GM18505 (cell line): ENCODE data around the gene UTP11.
A peak's percentile ranks its signal among the peaks of the same experiment; 100 is the strongest.
"Not testable (repeated sequence)": the region's sequence is repeated elsewhere in the genome, so short reads cannot be mapped to it uniquely, and the experiment has no call there.

Source experiments
- ATAC-seq: cut with Tn5 transposase; IDR thresholded peaks from one replicate; pipeline ENCODE4 v1.9.1; 2021; ENCODE audit not compliant: unreplicated experiment
- POLR2A ChIP-seq: IDR thresholded peaks from 4 replicates; pipeline ENCODE4 v1.6.1; 2011; ENCODE audit warnings: borderline replicate concordance; ENCODE audit not compliant: insufficient read depth, insufficient read length; ENCODE audit errors: extremely low read depth

UTP11 gene, protein sequence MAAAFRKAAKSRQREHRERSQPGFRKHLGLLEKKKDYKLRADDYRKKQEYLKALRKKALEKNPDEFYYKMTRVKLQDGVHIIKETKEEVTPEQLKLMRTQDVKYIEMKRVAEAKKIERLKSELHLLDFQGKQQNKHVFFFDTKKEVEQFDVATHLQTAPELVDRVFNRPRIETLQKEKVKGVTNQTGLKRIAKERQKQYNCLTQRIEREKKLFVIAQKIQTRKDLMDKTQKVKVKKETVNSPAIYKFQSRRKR

DNA sequence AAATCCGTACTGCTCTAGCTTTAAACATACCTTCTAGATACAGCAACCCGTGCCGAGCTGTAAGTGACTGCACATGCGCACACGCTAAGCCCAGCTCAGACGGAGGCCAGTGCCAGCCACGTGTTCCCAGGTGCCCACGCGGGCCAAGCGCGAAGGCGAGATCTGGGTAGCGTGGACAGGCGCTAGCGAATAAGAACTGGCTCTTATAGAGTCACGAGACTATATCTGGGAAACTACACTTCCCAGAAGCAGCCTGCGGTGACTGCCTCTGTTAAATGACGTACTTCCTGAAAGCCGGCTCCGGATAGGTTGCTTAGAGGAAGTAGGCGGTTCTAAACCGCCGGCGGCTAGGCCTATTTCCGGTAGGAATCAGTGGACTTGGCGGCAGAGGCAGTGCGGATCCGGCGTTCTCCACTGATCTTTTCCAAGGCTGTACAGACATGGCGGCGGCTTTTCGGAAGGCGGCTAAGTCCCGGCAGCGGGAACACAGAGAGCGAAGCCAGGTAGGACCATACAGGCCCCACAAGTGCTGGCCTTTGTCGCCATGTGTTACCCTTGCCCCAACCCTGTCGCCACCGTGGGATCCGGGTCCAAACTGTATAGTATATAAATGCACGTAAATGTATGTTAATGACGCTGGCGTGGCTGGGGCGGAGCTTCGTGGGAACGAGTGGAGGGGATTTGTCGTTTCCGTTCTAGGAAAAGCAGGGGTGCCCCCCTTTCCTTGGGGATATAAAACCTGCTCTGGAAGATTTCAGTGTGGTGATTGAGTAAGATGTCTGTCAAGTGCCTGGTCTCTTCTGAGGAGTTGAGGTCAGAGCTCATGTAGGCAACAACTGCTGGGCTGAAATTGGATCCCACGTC is at the start of gene UTP11:
UTP11 (plus strand) TSS at position 372 of the 864 bp plus-strand sequence; CDS start at position 441, 69 bp downstream.
- peak; percentile 86 for TF ChIP-seq POLR2A
- peak; percentile 85 for ATAC-seq

DNA sequence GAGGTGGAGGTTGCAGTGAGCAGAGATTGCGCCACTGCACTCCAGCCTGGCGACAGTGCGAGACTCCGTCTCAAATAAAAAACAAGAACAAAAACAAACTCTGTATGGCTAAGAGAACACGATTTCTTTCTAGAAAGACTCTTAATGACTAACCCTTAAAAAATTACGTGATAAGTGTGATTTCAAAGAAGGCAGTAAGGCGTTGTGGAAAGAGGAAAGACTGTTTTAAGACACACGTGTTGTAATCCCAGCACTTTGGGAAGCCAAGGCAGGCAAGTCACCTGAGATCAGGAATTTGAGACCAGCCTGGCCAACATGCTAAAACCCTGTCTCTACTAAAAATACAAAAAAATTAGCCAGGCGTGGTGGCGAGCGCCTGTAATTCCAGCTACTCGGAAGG is 48.4 kb upstream of the UTP11 start:
- ATAC-seq: not testable (repeated sequence)

GRCh38 chr1:37965301-37965700 is 47.2 kb upstream of the UTP11 start:
- ATAC-seq: no peak
- no peak for TF ChIP-seq POLR2A

DNA sequence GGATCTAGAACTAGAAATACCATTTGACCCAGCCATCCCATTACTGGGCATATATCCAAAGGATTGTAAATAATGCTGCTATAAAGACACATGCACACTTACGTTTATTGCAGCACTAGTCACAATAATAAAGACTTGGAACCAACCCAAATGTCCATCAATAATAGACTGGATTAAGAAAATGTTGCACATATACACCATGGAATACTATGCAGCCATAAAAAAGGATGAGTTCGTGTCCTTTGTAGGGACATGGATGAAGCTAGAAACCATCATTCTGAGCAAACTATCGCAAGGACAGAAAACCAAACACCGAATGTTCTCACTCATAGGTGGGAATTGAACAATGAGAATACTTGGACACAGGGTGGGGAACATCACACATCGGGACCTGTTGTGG is 38.9 kb upstream of the UTP11 start:
- not testable (repeated sequence) for ATAC-seq

GRCh38 chr1:37974567-37974966 is 38.0 kb upstream of the UTP11 start:
- ATAC-seq: no peak
- TF ChIP-seq POLR2A: no peak

GRCh38 chr1:37975083-37975482 is 37.5 kb upstream of the UTP11 start:
- ATAC-seq: not testable (repeated sequence)

DNA sequence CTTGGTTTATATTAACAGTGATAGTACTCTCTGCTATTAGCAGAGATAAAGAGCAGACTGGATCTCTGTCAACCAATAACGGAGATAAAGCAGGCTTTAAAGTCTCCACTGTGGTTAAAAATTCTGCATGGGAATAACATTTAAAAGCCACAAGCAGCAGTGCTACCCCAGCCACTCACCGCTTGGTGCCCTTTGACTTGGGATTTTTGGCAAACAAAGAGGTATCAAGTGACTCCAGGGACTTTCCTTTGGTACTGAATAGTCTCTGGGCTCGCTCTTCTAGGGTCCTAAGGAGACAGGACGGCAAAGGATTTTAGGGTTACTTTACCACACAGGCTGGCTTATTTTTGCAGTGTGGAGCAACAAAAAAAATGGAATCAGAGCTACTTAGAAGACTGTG is 34.0 kb upstream of the UTP11 start:
- no peak for TF ChIP-seq POLR2A
- ATAC-seq: no peak

- no peak for TF ChIP-seq POLR2A
- ATAC-seq: no peak
Measured at GRCh38 chr1:37983546-37983945, 29.0 kb upstream of the UTP11 start.

GRCh38 chr1:37987679-37988078 is 24.9 kb upstream of the UTP11 start:
- no peak for TF ChIP-seq POLR2A

GRCh38 chr1:37989361-37989930 is 23.1 kb upstream of the UTP11 start:
- TF ChIP-seq POLR2A: no peak
- ATAC-seq: peak; percentile 18

More at GRCh38 chr1:37987679-37988078, 24.9 kb upstream of the UTP11 start:
- no peak for ATAC-seq

GRCh38 chr1:37994886-37995566 is 17.5 kb upstream of the UTP11 start:
- TF ChIP-seq POLR2A: no peak
- ATAC-seq: no peak

DNA sequence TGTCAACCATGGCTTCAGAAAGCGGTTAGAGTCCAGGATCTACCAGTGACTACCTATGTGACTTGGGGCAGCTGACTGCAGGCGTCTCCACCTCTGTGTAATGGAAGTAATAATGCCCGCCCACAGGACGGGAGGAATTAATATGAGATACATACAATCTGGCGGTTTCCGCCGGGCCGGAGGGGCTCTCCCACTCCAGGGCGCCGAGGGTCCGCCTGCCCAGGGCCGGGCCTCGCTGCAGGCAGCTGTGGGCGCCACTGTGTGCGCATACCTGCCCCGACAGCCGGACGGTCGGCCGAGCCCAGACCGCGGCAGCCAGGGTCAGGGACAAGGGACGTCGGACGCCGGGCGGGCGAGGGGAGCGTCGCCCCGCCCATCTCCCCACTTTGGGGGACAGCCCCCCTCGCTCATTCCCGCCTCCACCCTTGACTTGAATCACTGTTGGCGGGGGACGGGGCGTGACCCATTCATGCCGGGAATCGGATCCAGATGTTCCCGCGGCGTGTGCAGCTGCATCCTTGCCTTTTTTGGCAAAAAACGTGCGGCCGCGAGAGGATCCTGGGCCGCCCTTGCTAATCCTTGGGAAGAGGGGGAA is 16.7 kb upstream of the UTP11 start:
- no peak for ATAC-seq
- TF ChIP-seq POLR2A: peak; percentile 46
